Gastroesophageal sphincter (tissue), 4 donors: ENCODE results near the gene DMRTB1. TPM values are rescaled to one million over a fixed set of nuclear protein-coding genes. Genes with fewer than 3 reads are reported as not detected.
A peak's percentile ranks its signal among the peaks of the same experiment; 100 is the strongest.

Source experiments
- ATAC-seq: fragments of 150-250 bp; one replicate; pipeline ENCODE4 v1.9.1; 2016; ENCODE audit warnings: mild to moderate bottlenecking, moderate library complexity
- H3K27ac ChIP-seq, 4 donors: fragments of 200-600 bp; sonication (generic) in 3 of 4; 1 replicate in 3 of 4; 2 replicates in 1 of 4; pipeline ENCODE4 v1.5.1; 2016 to 2019
- H3K27me3 ChIP-seq: fragments of 200-600 bp; sonication (generic); one replicate; pipeline ENCODE4 v1.5.1; 2019
- H3K36me3 ChIP-seq, 2 donors: fragments of 200-600 bp; sonication (generic); one replicate each; pipeline ENCODE4 v1.5.1; 2019; ENCODE audit warnings: control low read depth in 1 of 2
- H3K4me1 ChIP-seq, 3 donors: fragments of 200-600 bp; sonication (generic); 1 replicate in 2 of 3; 2 replicates in 1 of 3; pipeline ENCODE4 v1.5.1; 2016 to 2019; ENCODE audit warnings: control low read depth in 2 of 3
- H3K4me3 ChIP-seq, 2 donors: fragments of 200-600 bp; sonication (generic); one replicate each; pipeline ENCODE4 v1.5.1; 2019; ENCODE audit warnings: mild to moderate bottlenecking in 1 of 2, moderate library complexity in 1 of 2
- H3K9me3 ChIP-seq, 3 donors: fragments of 200-600 bp; sonication (generic); one replicate each; pipeline ENCODE4 v1.5.1; 2017 to 2019; ENCODE audit warnings: control low read depth in 2 of 3
- EP300 ChIP-seq: sonication (generic); formaldehyde crosslinking; IDR thresholded peaks from one replicate; pipeline ENCODE4 v1.6.1; 2017; ENCODE audit warnings: antibody characterized with exemption, mild to moderate bottlenecking
- POLR2A ChIP-seq, 2 donors: fragments of 450-650 bp; IDR thresholded peaks; one replicate each; pipeline ENCODE4 v1.6.1; 2017; ENCODE audit warnings: antibody characterized with exemption in 2 of 2, mild to moderate bottlenecking in 2 of 2, moderate library complexity in 1 of 2
- POLR2AphosphoS5 ChIP-seq: sonication (generic); formaldehyde crosslinking; IDR thresholded peaks from one replicate; pipeline ENCODE4 v1.6.1; 2017; ENCODE audit warnings: antibody characterized with exemption
- WGBS, 2 donors: methylation state at CpG; one replicate each; pipeline ENCODE4 v1.1.5; 2018; ENCODE audit warnings: low coverage in 1 of 2; 5-methylcytosine and 5-hydroxymethylcytosine counted together
- total RNA-seq, 4 donors: library from RNA; depleted of rRNA; stranded (reverse); fragments of >200 nt; gene quantifications; one replicate each; pipeline ENCODE4 v1.1.0, GENCODE V29; 2016
- TF ChIP-seq, protein P1 (sequence below), 4 experiments: fragments of 200-600 bp in 2 of 4; fragments of 450-650 bp in 2 of 4; sonication (generic) in 1 of 4; IDR thresholded peaks; one replicate each; pipeline ENCODE4 v1.5.1; 2017 to 2019; ENCODE audit warnings: antibody characterized with exemption in 4 of 4, mild to moderate bottlenecking in 2 of 4, moderate library complexity in 2 of 4

DMRTB1 gene
- total RNA-seq, 4 donors from 2014 or later = not detected

DNA sequence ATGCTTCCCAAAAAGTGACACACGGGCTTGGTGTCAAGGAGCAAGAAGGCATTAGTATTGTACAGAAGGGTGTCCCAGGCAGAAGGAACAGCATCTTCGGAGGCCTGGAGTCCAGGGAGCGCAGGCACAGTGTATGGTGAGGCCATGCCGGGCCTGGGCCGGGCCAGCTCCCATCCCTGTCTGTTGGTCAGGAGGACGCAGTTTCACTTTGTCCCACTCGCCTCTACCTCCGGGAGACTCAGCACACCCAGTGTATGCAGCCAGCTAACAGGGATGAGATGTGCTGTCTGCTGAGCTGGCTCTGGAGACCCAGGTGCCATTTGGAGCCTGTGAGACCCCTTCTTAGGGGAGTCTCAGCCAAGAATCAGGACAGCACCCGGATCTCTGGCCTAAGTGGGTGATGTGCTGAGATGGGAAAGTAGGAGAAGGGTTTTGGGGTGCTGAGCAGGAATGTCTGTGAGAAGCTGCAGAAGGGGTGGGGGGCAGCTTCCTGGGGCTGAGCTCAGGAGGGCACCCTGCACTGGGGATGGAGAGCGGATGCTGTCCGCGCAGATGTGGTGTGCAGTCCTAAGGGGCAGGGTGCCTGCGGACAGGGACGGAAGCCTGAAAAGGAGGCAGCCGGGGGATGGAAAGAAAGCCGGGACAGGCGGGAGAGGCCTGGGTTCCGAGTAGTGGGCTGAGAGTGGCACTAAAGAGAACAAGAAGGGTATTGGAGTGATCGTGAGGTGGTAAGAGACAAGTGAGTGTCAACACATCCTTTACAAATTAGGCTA is 25.7 kb downstream of the DMRTB1 start:
- Histone ChIP-seq H3K9me3 (no peaks in the 10 kb centered on the region), H3K27me3 (peaks cover 53% of the 10 kb centered on the region), H3K4me3 (no peak overlapping the region), H3K27ac (no peak overlapping the region), H3K4me1 (peaks cover 0 to 7% (median 0%) of the 10 kb centered on the region in 3 donors), H3K36me3 (no peaks in the 10 kb centered on the region)
- no peak for ATAC-seq
- 82 to 86% methylated on average over 8 to 16 of the region's 19 CpGs for WGBS, 2 donors
- TF ChIP-seq, protein P1, sequence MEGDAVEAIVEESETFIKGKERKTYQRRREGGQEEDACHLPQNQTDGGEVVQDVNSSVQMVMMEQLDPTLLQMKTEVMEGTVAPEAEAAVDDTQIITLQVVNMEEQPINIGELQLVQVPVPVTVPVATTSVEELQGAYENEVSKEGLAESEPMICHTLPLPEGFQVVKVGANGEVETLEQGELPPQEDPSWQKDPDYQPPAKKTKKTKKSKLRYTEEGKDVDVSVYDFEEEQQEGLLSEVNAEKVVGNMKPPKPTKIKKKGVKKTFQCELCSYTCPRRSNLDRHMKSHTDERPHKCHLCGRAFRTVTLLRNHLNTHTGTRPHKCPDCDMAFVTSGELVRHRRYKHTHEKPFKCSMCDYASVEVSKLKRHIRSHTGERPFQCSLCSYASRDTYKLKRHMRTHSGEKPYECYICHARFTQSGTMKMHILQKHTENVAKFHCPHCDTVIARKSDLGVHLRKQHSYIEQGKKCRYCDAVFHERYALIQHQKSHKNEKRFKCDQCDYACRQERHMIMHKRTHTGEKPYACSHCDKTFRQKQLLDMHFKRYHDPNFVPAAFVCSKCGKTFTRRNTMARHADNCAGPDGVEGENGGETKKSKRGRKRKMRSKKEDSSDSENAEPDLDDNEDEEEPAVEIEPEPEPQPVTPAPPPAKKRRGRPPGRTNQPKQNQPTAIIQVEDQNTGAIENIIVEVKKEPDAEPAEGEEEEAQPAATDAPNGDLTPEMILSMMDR (IDR thresholded peaks at IDR 0.05) = no peak
- TF ChIP-seq POLR2AphosphoS5 = no peak
- TF ChIP-seq POLR2A (IDR thresholded peaks at IDR 0.05) = no peak

DNA sequence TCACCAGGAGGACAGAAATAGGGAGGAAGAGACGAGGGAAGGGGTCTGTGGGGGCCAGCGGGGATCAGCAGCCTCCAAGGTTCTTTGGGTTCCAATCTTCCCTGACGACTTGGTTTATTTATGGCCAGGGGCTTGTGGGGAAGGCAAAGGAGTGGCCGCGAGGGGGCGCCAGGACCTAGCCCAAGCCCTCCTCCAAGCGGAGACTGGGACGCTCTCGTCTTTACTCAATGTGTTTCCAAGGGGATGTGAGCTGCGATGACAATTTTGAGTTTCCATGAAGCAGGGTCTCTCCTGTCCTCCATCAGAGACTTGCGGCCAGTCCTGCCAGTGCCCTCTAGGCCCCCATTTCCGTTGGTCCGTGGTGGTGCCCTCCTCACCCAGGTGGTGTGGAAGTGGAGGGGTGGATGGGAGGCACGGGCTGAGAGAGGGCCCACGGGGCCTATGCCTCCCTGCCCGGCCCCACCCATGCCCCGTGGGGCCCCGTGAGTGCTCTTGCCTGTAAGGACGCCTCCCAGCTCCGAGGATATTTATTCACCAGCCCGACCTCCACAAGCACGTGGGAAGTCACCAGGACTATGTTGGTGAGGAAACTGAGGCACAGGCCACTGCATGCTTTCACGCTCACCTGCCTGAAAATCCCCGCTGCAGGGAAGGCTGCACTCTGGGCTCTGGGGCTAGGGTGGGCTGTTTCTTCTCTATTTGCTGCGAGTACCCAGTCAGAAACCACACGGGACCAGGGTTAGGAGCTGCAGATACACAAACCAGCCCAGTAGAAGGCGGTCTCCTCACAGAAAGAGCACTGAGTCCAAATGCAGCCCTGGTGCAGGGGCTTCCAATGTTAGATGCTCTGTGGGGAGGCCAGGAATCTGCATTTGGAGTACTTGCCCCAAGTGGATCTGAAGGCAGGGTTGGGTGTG is 26.5 kb downstream of the DMRTB1 start:
- TF ChIP-seq POLR2AphosphoS5 = no peak
- TF ChIP-seq, protein P1 (IDR thresholded peaks at IDR 0.05) = peak in 3 of 4 experiments; percentile 78 to 90 (median 79)
- peaks cover 0 to 7% (median 0%) of the 10 kb centered on the region in 3 donors for H3K4me1 ChIP-seq
- no peak overlapping the region for H3K27ac ChIP-seq
- H3K9me3 ChIP-seq = no peaks in the 10 kb centered on the region
- ATAC-seq = peak; percentile 74
- peaks cover 60% of the 10 kb centered on the region for H3K27me3 ChIP-seq
- 2 to 3% methylated on average over 9 to 11 of the region's 27 CpGs for WGBS, 2 donors
- no peak overlapping the region for H3K4me3 ChIP-seq
- no peaks in the 10 kb centered on the region for H3K36me3 ChIP-seq

DNA sequence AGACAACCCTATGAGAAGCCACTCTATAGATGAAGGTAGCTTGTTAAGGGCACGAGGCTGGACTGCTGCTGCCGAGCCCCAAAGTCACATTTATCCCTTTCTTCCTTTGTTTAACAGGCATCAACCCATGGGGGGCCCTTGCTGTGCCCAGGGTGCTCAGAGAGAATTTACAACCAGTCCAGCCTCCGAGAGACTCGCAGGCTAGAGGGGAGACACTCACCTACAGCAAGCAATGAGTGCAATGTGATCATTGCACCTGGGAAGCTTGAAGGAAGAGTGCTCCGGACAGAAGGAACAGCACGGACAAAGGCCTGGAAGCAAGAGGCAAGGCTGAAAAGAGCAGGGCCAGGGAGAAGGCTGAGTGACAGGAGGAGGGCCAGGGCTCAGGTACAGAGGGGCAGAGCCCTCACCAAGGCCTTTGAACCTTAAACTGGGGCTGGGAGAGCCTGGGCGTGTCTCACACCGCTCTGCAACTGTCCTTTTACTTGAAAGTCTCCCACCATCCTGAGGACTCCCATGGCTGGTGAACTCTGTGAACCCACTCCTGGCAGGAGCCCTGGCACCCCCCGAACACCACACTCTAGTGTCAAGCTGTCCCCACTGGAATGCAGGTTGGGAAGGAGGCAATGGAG is 27.3 kb downstream of the DMRTB1 start:
- WGBS, 2 donors = 76% methylated on average over 5 of the region's 9 CpGs; no CpG with 5 or more reads in 1 of the 2 donors
- TF ChIP-seq EP300 (no peak), POLR2A (IDR thresholded peaks at IDR 0.05) (no peak), POLR2AphosphoS5 (no peak)
- TF ChIP-seq, protein P1 (IDR thresholded peaks at IDR 0.05) = no peak
- H3K27ac ChIP-seq = no peak overlapping the region
- peaks cover 67% of the 10 kb centered on the region for H3K27me3 ChIP-seq
- H3K4me1 ChIP-seq = peaks cover 0 to 7% (median 0%) of the 10 kb centered on the region in 3 donors
- H3K36me3 ChIP-seq = no peaks in the 10 kb centered on the region
- no peak for ATAC-seq
- H3K4me3 ChIP-seq = no peak overlapping the region
- no peaks in the 10 kb centered on the region for H3K9me3 ChIP-seq

DNA sequence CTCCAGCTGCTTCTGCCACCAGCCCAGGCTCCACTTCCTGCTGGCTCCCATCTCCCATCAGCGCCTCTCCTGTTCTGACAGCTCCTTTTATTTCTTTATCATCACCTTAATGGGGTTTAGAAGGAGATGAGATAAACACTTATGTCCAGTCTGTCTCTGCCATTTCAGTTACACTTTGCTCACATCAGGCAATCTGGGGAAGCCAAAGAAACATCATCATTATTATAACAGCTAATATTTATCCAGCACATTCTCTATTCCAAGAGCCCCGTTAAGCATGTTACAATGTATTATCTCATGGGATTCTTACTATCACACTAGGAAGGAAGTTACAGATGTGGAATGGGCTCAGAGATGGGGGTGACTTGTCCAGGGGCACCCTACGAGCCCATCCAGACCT is 31.2 kb downstream of the DMRTB1 start:
- 20 to 27% methylated on average over 2 of the region's 3 CpGs for WGBS, 2 donors
- no peak overlapping the region for H3K27ac ChIP-seq
- H3K4me1 ChIP-seq = peaks cover 0 to 5% (median 0%) of the 10 kb centered on the region in 3 donors
- TF ChIP-seq POLR2AphosphoS5 (no peak), POLR2A (IDR thresholded peaks at IDR 0.05) (no peak), EP300 (no peak)
- TF ChIP-seq, protein P1 (IDR thresholded peaks at IDR 0.05) = no peak
- no peaks in the 10 kb centered on the region for H3K36me3 ChIP-seq
- ATAC-seq = no peak
- no peak overlapping the region for H3K4me3 ChIP-seq
- H3K27me3 ChIP-seq = peaks cover 74% of the 10 kb centered on the region
- H3K9me3 ChIP-seq = no peaks in the 10 kb centered on the region
